Stimulated activated effector memory CD8-positive, alpha-beta T cell treated with anti-CD3 and anti-CD28 coated beads, Interleukin-12 subunit alpha, Interleukin-12 subunit beta, amount 100 ng/mL, for 72 hours (primary cell): ENCODE measurements around the gene IFRD2.

Experiments used
- ATAC-seq: fragments of 150-1000 bp; cut with Tn5 transposase; 2 replicates; pipeline ENCODE4 v1.10.0; 2021
- DNase-seq, 2 donors: peaks; one replicate each; pipeline ENCODE4 v3.0.0; 2021 to 2022; ENCODE audit warnings: low spot score in 2 of 2
- H3K27ac Mint-ChIP-seq: one replicate; pipeline ENCODE4 v1.8.0; 2022; ENCODE audit warnings: mild to moderate bottlenecking, mixed read lengths
- H3K36me3 Mint-ChIP-seq: one replicate; pipeline ENCODE4 v1.8.0; 2022; ENCODE audit warnings: mild to moderate bottlenecking, mixed read lengths
- H3K4me1 Mint-ChIP-seq: one replicate; pipeline ENCODE4 v1.8.0; 2022; ENCODE audit warnings: mixed read lengths
- H3K4me3 Mint-ChIP-seq: one replicate; pipeline ENCODE4 v1.8.0; 2022; ENCODE audit warnings: mild to moderate bottlenecking, mixed read lengths
- H3K9me3 Mint-ChIP-seq: one replicate; pipeline ENCODE4 v1.8.0; 2022; ENCODE audit warnings: mixed read lengths

IFRD2 gene

DNA sequence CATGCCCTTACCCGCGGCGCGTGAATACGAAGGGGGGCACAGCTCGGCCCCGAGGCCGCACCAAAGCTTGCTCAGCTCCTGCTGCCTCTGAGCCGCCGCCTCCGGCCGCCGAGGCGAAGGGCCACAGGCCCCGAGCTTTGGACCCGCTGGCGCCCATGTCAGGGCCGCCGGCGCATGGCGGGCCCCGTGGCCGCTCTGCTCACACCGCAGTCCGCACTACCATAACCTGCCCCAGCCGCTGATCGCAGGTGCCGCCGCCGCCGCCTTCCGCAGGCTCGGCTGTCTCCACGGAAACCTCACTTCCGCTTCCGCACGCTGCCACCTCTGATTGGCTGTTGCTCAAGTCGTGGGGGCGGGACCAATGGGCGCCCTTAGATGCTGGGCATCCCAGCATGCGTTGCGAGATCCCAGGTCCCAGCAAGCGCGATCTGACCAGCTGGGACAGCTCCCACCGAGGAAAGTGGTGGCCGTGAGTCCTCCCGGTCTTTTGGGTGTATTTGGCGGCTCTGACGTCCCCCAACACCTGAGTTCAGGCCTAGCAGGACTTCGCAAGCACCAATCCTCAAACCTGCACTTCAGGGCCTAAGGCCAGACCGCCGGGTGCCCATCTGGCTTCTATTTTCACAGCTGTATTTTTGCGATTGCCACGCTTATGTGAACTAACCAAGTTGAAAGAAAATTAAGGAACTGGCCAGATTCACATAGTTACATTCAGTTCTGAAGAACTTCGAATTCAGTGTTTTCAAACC, 35.9 kb upstream of the IFRD2 start, which contains the start of gene TUSC2:
Gene TUSC2 (minus strand): TSS at position 281 of the 749 bp plus-strand sequence. CDS start 124 bp downstream, at position 157.
- no peaks in the 10 kb centered on the region for H3K9me3 Mint-ChIP-seq
- peaks cover 24% of the 10 kb centered on the region for H3K4me1 Mint-ChIP-seq
- H3K27ac Mint-ChIP-seq, result peak within 1 kb of the TSS; percentile 88
- peaks cover 77% of the 10 kb centered on the region for H3K36me3 Mint-ChIP-seq
- ATAC-seq, result peak; percentile 92
- DNase-seq, result peak; percentile 82 to 95
- H3K4me3 Mint-ChIP-seq, result peak within 1 kb of the TSS; percentile 80

DNA sequence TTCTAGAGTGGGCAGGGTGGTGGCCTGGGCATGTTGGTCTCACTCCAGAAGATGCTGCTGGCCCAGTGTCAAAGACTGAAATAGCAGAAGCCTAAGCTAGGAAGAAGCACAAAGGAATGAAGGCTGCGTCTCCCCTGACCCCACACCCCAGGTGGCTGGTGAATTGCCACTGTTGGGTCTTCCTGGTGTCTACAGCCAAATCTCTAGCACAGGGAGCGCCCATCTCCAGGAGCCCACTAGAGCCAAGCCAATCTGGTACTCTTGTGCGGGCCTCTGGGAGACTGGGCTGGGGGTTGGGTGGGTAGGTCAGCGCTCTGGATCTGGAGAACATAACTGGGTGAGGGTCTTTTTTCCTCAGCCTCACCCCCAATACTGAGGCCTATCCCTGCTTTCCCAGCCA, 34.9 kb upstream of the IFRD2 start:
- H3K27ac Mint-ChIP-seq, result peak overlapping the region; percentile 88
- DNase-seq (no peak), ATAC-seq (no peak)
- peaks cover 67% of the 10 kb centered on the region for H3K36me3 Mint-ChIP-seq
- no peaks in the 10 kb centered on the region for H3K9me3 Mint-ChIP-seq
- peaks cover 30% of the 10 kb centered on the region for H3K4me1 Mint-ChIP-seq
- peak overlapping the region; percentile 80 for H3K4me3 Mint-ChIP-seq

DNA sequence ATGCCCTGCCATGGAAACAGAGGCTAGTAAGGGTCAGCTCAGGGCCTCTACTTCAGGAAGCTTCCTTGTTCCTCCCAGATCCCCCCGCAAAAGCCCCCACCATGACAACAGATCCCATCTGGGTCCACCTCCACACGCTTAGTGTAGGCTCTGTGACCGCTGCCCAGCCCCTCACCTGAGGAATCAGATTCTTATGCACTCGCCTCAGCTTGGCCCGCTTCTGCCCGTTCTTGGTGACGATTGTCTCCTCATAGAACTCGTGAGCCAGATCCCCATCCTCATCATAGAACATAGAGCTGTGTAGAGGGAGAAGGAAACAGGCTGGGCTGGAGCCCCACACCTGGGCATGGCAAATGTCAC, 33.9 kb upstream of the IFRD2 start:
- ATAC-seq (no peak), DNase-seq (no peak)
- no peaks in the 10 kb centered on the region for H3K9me3 Mint-ChIP-seq
- H3K27ac Mint-ChIP-seq, result no peak overlapping the region
- peak overlapping the region; percentile 80 for H3K4me3 Mint-ChIP-seq
- peaks cover 30% of the 10 kb centered on the region for H3K4me1 Mint-ChIP-seq
- peaks cover 57% of the 10 kb centered on the region for H3K36me3 Mint-ChIP-seq

GRCh38 chr3:50325497-50326181, 33.4 kb upstream of the IFRD2 start:
- H3K9me3 Mint-ChIP-seq, result no peaks in the 10 kb centered on the region
- H3K4me3 Mint-ChIP-seq, result no peak overlapping the region
- ATAC-seq, result no peak
- peak overlapping the region; percentile 91 for H3K27ac Mint-ChIP-seq
- H3K36me3 Mint-ChIP-seq, result peaks cover 52% of the 10 kb centered on the region
- DNase-seq, result no peak
- peaks cover 31% of the 10 kb centered on the region for H3K4me1 Mint-ChIP-seq

DNA sequence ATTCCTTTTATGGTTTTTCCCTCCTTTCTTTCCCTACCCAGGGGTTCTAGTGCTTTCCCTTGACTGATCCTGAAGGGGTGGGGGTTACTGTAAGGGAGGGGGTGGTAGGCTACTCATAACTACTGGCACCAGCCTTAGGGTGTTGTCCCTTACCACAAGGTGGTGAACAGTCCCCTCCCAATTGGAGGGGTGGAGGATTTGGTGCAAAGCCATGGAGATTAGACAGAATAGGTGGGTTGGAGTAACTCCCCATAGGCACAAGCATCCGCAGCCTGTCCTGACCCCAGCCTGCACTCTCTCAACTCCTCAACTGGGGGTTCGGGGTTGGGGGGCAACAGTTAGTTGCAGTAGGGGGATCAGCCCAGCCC, 32.9 kb upstream of the IFRD2 start:
- ATAC-seq (no peak), DNase-seq (no peak)
- Mint-ChIP-seq H3K4me1 (peaks cover 37% of the 10 kb centered on the region), H3K36me3 (peaks cover 46% of the 10 kb centered on the region), H3K9me3 (no peaks in the 10 kb centered on the region), H3K27ac (peak overlapping the region; percentile 91), H3K4me3 (no peak overlapping the region)

GRCh38 chr3:50324351-50325112, 32.3 kb upstream of the IFRD2 start:
- Mint-ChIP-seq H3K27ac (peak overlapping the region; percentile 91), H3K4me3 (no peak overlapping the region), H3K4me1 (peaks cover 42% of the 10 kb centered on the region), H3K9me3 (no peaks in the 10 kb centered on the region), H3K36me3 (peaks cover 41% of the 10 kb centered on the region)
- peak; percentile 42 for ATAC-seq
- DNase-seq, result peak; percentile 52 to 82

DNA sequence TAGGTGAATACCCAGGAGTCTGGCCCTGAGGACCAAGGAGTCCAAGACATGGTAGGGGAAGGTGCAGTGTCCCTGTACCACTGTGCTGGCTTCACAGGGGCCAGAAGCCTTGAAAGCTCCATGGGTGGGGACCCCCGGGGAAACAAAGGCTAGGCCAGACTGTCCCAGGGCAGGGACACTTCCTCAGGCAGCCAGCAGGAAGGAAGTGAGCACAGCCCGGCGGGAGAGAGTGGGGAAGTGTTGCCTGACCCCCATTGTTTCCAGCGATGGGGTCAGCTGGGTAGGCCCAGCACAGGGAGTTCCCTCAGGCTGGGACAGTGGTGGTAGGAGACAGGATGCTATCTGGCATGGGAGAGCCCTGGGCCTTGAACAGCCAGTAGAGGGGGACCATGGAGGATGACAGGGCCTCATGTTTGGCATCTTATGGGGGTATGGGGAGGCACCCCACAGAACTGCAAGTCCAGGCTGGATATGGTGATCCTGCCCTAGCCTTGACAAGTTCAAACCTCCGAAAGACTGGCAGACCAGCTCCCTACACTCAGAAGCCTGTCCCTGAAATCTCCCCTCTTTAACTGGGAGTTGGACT, 31.5 kb upstream of the IFRD2 start:
- H3K27ac Mint-ChIP-seq, result peak overlapping the region; percentile 91
- H3K36me3 Mint-ChIP-seq, result peaks cover 33% of the 10 kb centered on the region
- no peaks in the 10 kb centered on the region for H3K9me3 Mint-ChIP-seq
- peak overlapping the region; percentile 78 for H3K4me3 Mint-ChIP-seq
- ATAC-seq (no peak), DNase-seq (no peak)
- peaks cover 50% of the 10 kb centered on the region for H3K4me1 Mint-ChIP-seq

DNA sequence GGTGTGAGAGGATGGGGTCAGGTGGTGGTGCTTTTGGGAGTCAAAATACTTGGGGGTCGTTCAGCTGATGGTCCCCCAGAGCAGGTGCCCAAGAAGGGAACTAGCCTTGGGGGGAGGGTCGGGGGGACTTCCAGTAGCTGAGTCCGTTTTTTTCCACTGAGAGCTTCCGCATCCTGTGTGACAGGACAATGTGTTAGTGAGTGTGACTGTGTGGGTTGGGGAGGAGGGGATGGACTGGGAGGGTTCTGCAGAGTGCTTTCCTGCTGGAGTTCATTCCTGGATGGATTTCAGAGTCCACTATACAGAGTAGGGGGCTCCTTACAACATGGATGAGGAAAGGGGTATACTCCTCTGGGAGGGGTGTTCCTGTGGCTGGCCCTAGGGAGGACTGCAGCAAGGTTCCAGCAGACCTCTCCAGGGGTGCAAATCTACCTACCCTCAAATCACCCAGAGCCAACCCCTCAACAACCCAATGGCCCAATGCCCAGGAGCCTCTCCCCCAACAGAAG, 30.9 kb upstream of the IFRD2 start:
- Mint-ChIP-seq H3K36me3 (peaks cover 27% of the 10 kb centered on the region), H3K4me3 (peak overlapping the region; percentile 78), H3K4me1 (peaks cover 56% of the 10 kb centered on the region), H3K9me3 (no peaks in the 10 kb centered on the region), H3K27ac (peak overlapping the region; percentile 91)
- ATAC-seq (no peak), DNase-seq (no peak)

- Mint-ChIP-seq H3K9me3 (no peaks in the 10 kb centered on the region), H3K27ac (peak within 1 kb of the TSS; percentile 98), H3K36me3 (peaks cover 23% of the 10 kb centered on the region), H3K4me3 (peak within 1 kb of the TSS; percentile 78), H3K4me1 (peaks cover 57% of the 10 kb centered on the region)
- no peak for DNase-seq
- no peak for ATAC-seq
Measured at GRCh38 chr3:50322386-50323091, 30.3 kb upstream of the IFRD2 start, which contains the start of gene HYAL2. HYAL2 (minus strand) TSS chr3:50322745; CDS start chr3:50320489, 2,256 bp downstream.

DNA sequence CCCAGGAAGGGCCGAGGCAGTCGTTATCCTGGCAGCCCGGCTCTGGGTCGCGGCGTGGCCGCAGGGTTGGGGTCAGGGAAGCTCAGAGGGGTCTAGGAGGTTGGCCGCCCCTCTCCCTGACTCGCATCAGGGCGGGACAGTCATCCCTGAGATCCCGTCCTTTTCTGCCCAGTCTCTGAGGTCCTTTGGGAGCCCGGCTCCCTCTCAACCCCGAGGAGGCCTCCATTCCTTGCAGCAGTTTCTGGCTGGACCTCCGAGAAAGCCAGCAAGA, 29.8 kb upstream of the IFRD2 start:
- Mint-ChIP-seq H3K36me3 (peaks cover 23% of the 10 kb centered on the region), H3K4me1 (peaks cover 55% of the 10 kb centered on the region), H3K9me3 (no peaks in the 10 kb centered on the region), H3K4me3 (peak overlapping the region; percentile 78), H3K27ac (no peak overlapping the region)
- no peak for ATAC-seq
- DNase-seq, result no peak

GRCh38 chr3:50321336-50322114, 29.3 kb upstream of the IFRD2 start:
- Mint-ChIP-seq H3K4me1 (peaks cover 55% of the 10 kb centered on the region), H3K4me3 (peak overlapping the region; percentile 78), H3K27ac (peak overlapping the region; percentile 98), H3K9me3 (no peaks in the 10 kb centered on the region), H3K36me3 (peaks cover 23% of the 10 kb centered on the region)
- peak; percentile 77 to 95 for DNase-seq
- ATAC-seq, result peak; percentile 75

DNA sequence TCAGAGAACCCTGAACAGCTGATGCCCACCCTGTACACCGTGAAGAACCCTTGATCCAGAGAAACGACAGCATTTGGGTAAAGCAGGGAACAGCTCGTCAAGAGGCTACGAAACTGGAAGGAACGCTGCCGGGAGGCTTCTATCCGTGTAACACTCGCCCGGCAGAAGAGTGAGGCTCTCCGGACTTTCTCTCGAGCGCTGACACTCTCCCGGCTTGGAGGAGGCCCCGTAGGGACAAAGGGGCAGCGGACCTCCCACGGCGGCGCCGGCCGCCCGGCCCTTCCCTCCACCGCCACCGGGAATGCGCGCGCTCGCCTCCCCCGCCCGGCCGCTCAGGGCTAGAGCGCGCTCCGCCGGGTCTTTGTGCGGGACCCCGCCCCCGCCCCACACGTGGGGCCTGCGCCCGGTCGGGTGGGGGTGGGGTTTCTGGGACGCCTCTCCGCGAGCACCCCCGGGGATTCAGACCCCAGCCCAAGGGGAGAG, 28.7 kb upstream of the IFRD2 start:
- peak; percentile 55 for ATAC-seq
- Mint-ChIP-seq H3K4me1 (peaks cover 54% of the 10 kb centered on the region), H3K9me3 (no peaks in the 10 kb centered on the region), H3K4me3 (peak overlapping the region; percentile 78), H3K36me3 (peaks cover 22% of the 10 kb centered on the region), H3K27ac (peak overlapping the region; percentile 98)
- DNase-seq, result no peak

DNA sequence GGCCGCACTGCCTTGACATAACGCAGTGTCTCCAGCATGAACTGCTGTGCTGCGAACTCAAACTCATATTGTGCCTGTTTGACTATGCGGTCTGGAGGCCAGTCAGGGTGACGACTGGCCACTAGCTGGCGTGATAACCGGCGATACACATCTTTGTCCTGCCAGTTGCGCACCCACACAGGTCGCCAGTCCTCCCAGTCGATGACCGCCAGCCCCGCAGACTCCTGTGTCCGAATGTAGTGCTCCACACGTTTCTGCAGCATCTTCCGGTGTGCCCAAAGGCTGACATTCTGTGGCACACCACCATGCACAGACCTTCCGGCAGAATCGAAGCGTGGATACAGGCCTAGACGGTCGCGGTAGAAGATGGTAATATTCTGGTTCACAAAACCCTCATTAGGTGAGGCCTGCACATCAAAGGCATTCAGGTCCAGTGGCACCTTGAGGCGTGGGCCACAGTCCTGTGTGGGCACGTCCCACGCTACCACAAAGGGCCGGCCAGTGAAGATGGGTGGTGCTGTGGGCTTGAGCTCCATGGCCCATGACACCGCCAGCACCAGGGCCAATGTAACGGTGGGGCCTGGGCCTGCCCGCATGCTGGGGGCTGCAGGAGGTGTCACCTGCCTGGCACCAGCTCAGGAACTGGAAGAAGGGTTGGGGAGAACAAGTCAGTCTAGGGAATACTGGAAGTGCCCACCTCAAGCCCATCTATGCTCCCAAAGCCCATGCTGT, 27.8 kb upstream of the IFRD2 start:
- H3K36me3 Mint-ChIP-seq, result peaks cover 15% of the 10 kb centered on the region
- no peaks in the 10 kb centered on the region for H3K9me3 Mint-ChIP-seq
- peaks cover 59% of the 10 kb centered on the region for H3K4me1 Mint-ChIP-seq
- DNase-seq (no peak), ATAC-seq (no peak)
- H3K27ac Mint-ChIP-seq, result peak overlapping the region; percentile 98
- H3K4me3 Mint-ChIP-seq, result peak overlapping the region; percentile 78
